NT2/D1 (cell line): ENCODE data around the gene FOSB.

Source experiments
- DNase-seq: peaks from one replicate; pipeline ENCODE4 v3.0.0-alpha.2; 2011; ENCODE audit warnings: low read depth, low spot score
- H3K27me3 ChIP-seq: 2 replicates; pipeline ENCODE4 v1.6.0; 2011; ENCODE audit warnings: mild to moderate bottlenecking; ENCODE audit not compliant: insufficient read length, insufficient read depth
- H3K36me3 ChIP-seq: 2 replicates; pipeline ENCODE4 v1.6.1; 2011; ENCODE audit warnings: mild to moderate bottlenecking, low read length, mixed read lengths; ENCODE audit not compliant: insufficient read depth, insufficient read length
- H3K4me1 ChIP-seq: 2 replicates; pipeline ENCODE4 v1.5.1; 2011; ENCODE audit not compliant: insufficient read depth, insufficient read length
- H3K4me3 ChIP-seq: 2 replicates; pipeline ENCODE4 v1.5.1; 2011; ENCODE audit warnings: low read depth; ENCODE audit not compliant: insufficient read length
- H3K9ac ChIP-seq: 2 replicates; pipeline ENCODE4 v1.6.0; 2011; ENCODE audit warnings: low read depth; ENCODE audit not compliant: insufficient read length
- H3K9me3 ChIP-seq: 2 replicates; pipeline ENCODE4 v1.5.1; 2011; ENCODE audit warnings: mild to moderate bottlenecking, low read length; ENCODE audit not compliant: insufficient read depth
- SUZ12 ChIP-seq: IDR thresholded peaks from 2 replicates; pipeline ENCODE4 v1.6.1; 2011; ENCODE audit not compliant: insufficient read length, insufficient read depth; ENCODE audit errors: extremely low read depth
- YY1 ChIP-seq: IDR thresholded peaks from 2 replicates; pipeline ENCODE4 v1.6.1; 2011; ENCODE audit not compliant: insufficient read length, insufficient read depth
- ZNF274 ChIP-seq: IDR thresholded peaks from 2 replicates; pipeline ENCODE4 v1.6.1; 2011; ENCODE audit warnings: mild to moderate bottlenecking, low read depth, low read length

The FOSB gene

DNA sequence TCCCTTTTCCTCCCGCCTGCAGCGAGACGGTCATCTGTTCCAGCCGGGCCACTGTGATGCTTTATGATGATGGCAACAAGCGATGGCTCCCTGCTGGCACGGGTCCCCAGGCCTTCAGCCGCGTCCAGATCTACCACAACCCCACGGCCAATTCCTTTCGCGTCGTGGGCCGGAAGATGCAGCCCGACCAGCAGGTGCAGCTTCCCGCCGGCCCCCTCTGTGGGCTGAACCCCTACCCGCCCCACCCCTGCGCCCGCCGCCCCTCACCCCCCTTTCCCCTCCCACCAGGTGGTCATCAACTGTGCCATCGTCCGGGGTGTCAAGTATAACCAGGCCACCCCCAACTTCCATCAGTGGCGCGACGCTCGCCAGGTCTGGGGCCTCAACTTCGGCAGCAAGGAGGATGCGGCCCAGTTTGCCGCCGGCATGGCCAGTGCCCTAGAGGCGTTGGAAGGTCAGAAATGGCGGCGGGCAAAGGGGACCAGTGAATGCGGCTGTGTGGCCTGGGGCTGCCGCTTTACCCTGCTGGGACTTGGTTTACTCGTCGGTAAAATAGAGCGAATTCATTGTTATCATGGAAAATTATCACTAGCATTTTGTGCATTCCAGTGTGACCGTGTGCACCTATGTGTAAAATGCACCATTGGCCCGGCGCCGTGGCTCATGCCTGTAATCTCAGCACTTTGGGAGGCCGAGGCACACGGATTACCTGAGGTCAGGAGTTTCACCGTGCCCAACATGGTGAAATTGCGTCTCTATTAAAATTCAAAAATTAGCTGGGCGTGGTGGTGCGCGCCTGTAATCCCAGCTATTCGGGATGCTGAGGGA, 50.1 kb downstream of the FOSB start:
- no peak for DNase-seq
- TF ChIP-seq SUZ12 = no peak
- no peak for TF ChIP-seq YY1
- no peak for TF ChIP-seq ZNF274
- Histone ChIP-seq H3K27me3 (no peaks in the 10 kb centered on the region), H3K36me3 (peaks cover 68% of the 10 kb centered on the region), H3K4me1 (no peaks in the 10 kb centered on the region), H3K9me3 (no peaks in the 10 kb centered on the region), H3K4me3 (no peak overlapping the region), H3K9ac (no peak overlapping the region)

DNA sequence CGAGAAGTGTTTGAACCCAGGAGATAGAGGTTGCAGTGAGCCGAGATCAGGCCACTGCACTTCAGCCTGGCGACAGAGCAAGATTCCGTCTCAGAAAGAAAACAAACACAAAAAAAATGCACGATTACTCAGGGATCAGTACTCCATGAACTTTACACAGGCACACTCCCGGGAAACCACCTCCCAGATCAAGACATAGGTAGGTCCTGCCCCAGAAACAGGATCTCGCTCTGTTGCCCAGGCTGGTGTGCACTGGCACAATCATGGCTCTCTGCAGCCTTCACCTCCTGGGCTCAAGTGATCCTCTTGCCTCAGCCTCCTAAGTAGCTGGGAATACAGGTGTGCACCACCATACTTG, 50.7 kb downstream of the FOSB start:
- Histone ChIP-seq H3K4me3 (no peak overlapping the region), H3K4me1 (no peaks in the 10 kb centered on the region), H3K27me3 (no peaks in the 10 kb centered on the region), H3K36me3 (peaks cover 68% of the 10 kb centered on the region), H3K9ac (no peak overlapping the region), H3K9me3 (no peaks in the 10 kb centered on the region)
- TF ChIP-seq ZNF274 = no peak
- no peak for TF ChIP-seq YY1
- no peak for TF ChIP-seq SUZ12
- no peak for DNase-seq

DNA sequence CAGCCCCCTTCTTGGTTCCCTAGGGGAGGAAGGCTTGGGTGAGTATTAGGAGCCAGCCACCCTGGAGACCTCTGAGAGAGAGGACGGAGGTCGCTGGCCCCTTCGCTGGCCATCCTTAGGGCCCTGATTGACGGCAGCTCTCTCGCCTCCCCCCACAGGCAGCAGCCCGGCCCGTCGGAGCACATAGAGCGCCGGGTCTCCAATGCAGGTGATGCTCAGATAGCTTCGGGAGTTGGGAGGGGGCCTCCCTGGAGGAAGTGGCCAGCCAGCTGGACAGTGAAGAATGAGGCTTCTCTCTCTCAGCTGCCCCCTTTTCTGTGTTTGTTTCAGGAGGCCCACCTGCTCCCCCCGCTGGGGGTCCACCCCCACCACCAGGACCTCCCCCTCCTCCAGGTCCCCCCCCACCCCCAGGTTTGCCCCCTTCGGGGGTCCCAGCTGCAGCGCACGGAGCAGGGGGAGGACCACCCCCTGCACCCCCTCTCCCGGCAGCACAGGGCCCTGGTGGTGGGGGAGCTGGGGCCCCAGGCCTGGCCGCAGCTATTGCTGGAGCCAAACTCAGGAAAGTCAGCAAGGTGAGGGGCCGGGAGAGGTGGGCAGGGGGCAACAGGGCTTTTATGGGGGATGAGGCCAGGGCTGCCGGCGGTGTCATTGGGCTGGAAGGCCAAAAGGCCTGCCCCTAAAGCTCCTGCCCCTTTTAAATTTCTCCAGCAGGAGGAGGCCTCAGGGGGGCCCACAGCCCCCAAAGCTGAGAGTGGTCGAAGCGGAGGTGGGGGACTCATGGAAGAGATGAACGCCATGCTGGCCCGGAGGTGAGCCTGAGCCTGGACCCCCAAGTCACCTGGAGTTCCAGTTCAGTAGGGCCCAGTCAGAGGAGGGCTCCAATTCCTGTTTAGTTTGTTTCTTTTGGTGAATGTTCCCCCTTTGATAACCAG, 54.5 kb downstream of the FOSB start:
- Histone ChIP-seq H3K36me3 (peaks cover 78% of the 10 kb centered on the region), H3K4me1 (no peaks in the 10 kb centered on the region), H3K27me3 (no peaks in the 10 kb centered on the region), H3K9me3 (no peaks in the 10 kb centered on the region), H3K4me3 (no peak overlapping the region), H3K9ac (no peak overlapping the region)
- TF ChIP-seq YY1 = no peak
- TF ChIP-seq SUZ12 = no peak
- TF ChIP-seq ZNF274 = no peak
- no peak for DNase-seq

DNA sequence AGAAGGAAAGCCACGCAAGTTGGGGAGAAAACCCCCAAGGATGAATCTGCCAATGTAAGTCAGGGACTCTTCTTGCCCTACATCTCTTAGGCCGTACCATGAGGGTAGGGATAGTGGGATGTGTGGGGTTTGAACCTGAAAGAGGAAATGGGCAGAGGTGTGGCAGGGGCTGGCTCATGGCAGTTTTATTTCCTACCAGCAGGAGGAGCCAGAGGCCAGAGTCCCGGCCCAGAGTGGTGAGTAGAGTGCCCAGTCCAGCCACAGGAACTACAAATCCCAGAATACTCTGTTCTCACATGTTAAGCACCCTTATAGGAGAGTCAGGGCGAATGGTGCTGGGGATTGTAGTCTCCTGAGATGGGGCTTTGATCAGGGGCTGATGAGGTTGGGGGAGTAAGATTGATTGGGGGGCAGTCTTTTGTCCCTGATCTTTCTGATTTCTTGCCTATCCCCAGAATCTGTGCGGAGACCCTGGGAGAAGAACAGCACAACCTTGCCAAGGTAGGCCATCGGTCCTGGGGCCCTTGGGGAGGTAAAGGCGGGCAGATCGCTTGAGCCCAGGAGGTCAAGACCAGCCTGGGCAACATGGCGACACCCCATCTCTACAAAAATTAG, 56.0 kb downstream of the FOSB start:
- H3K36me3 ChIP-seq = peaks cover 71% of the 10 kb centered on the region

DNA sequence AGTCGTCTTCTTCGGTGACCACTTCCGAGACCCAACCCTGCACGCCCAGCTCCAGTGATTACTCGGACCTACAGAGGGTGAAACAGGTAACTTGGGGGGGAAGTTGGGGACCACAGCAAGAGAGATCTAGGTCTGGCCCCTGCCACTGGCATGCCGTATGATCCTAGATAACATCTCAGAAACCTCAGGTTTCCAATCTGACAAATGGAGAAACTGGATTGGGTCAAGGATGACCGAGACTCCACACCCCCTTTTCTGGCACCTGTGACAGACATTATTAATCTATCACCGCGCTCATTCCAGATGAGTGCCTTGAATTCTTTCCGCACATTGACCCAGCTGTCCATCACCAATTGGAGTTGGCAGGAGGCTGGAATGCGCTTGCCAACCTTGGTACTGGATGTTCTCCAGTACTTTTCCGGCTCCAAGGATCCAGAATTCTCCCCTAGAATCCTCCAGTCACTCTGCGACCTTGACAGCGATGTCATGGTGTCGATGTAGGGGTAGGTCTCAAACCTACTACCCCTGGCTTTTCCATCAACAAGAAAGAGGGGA, 56.9 kb downstream of the FOSB start:
- no peak overlapping the region for H3K4me3 ChIP-seq
- peaks cover 2% of the 10 kb centered on the region for H3K27me3 ChIP-seq
- peaks cover 71% of the 10 kb centered on the region for H3K36me3 ChIP-seq
- DNase-seq = no peak
- no peaks in the 10 kb centered on the region for H3K9me3 ChIP-seq
- TF ChIP-seq YY1 (no peak), ZNF274 (no peak), SUZ12 (no peak)
- H3K9ac ChIP-seq = no peak overlapping the region
- H3K4me1 ChIP-seq = peaks cover 10% of the 10 kb centered on the region

More for the DNA sequence above, 56.0 kb downstream of the FOSB start:
- DNase-seq = peak; percentile 71
- Histone ChIP-seq H3K9me3 (no peaks in the 10 kb centered on the region), H3K4me1 (peaks cover 6% of the 10 kb centered on the region), H3K9ac (no peak overlapping the region), H3K4me3 (no peak overlapping the region), H3K27me3 (no peaks in the 10 kb centered on the region)
- TF ChIP-seq SUZ12 = no peak
- no peak for TF ChIP-seq YY1
- TF ChIP-seq ZNF274 = no peak
